ENCODE results near the gene REEP3. TPM values are rescaled to one million over a fixed set of nuclear protein-coding genes. Genes with fewer than 3 reads are reported as not detected.

Gene REEP3
- total RNA-seq, 4 donors from 2014 or later, result 23.9 to 50.1 (median 36.7) TPM

DNA sequence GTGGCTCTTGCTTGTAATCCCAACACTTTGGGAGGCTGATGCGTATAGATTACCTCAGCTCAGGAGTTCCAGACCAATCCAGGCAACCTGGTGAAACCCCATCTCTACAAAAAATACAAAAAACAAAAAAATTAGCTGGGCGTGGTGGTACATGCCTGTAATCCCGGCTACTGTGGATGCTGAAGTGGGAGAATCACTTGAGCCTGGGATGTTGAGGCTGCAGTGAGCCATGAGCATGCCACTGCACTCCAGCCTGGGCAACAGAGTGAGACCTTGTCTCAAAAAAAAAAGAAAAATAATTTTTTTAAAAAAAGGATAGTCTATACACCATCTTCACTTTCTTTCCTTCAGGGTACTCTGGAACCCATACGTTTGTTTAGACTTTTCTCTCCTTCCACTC lies 6.2 kb downstream of the REEP3 start:
- Histone ChIP-seq H3K9me3 (no peaks in the 10 kb centered on the region), H3K4me3 (no peak overlapping the region), H3K4me1 (peaks cover 12 to 30% (median 22%) of the 10 kb centered on the region in 4 donors), H3K27me3 (no peaks in the 10 kb centered on the region), H3K36me3 (no peaks in the 10 kb centered on the region), H3K27ac (no peak overlapping the region)
- intact Hi-C loops (cut with DNase I; ENCODE audit: low total_unique reads), result no loop called here
- WGBS, 2 donors (ENCODE audit: low coverage in 1 of 2), result 95 to 97% methylated on average over 4 of the region's 4 CpGs
- in situ Hi-C loops (cut with MboI; ENCODE audit: low pct_ligation_motif_present in 1 of 4, low pct_unique_long_range_greater_than_20kb in 1 of 4, low sequenced_read_pairs in 3 of 4), result no loop called here
- DNase-seq, result no peak
- TF ChIP-seq, protein P1, sequence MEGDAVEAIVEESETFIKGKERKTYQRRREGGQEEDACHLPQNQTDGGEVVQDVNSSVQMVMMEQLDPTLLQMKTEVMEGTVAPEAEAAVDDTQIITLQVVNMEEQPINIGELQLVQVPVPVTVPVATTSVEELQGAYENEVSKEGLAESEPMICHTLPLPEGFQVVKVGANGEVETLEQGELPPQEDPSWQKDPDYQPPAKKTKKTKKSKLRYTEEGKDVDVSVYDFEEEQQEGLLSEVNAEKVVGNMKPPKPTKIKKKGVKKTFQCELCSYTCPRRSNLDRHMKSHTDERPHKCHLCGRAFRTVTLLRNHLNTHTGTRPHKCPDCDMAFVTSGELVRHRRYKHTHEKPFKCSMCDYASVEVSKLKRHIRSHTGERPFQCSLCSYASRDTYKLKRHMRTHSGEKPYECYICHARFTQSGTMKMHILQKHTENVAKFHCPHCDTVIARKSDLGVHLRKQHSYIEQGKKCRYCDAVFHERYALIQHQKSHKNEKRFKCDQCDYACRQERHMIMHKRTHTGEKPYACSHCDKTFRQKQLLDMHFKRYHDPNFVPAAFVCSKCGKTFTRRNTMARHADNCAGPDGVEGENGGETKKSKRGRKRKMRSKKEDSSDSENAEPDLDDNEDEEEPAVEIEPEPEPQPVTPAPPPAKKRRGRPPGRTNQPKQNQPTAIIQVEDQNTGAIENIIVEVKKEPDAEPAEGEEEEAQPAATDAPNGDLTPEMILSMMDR (IDR thresholded peaks at IDR 0.05), result no peak
- no peak for TF ChIP-seq EP300 (IDR thresholded peaks at IDR 0.05; ENCODE audit: low read depth)
- TF ChIP-seq POLR2AphosphoS5 (IDR thresholded peaks at IDR 0.05), result no peak
- TF ChIP-seq POLR2A (IDR thresholded peaks at IDR 0.05), result no peak

DNA sequence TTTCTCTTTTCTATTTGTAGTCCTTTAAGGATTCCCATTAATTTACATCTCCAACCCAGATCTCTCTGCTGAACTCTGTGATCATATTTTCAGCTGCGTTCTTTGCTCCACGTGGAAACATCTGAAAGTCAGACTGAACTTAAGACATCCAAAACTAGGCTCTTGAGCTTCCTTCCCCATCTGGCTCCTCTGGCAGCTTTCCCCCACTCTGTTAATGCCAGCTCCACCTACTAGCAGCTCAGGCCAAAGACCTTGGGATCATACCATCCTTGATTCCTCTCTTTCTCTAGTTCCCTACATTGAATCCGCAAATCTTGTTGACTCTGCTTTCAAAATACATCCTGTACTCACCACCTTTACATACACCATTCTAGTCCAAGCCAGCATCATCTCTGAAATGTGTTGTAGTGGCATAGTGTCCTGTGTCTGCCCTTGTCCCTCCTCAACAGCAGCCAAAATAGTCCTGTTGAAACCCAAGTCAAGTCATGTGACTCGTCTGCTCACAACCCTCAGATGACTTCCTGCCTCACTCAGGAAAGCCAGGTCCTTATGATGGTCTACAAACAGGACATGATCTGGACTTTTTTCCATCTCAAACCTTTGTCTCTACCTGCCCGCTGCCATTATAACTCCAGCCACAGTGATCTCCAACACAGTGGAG lies 7.0 kb downstream of the REEP3 start:
- 89 to 93% methylated on average over 3 to 5 of the region's 5 CpGs for WGBS, 2 donors (ENCODE audit: low coverage in 1 of 2)
- Histone ChIP-seq H3K4me1 (peaks cover 6 to 22% (median 14%) of the 10 kb centered on the region in 4 donors), H3K27ac (no peak overlapping the region), H3K36me3 (no peaks in the 10 kb centered on the region), H3K9me3 (no peaks in the 10 kb centered on the region), H3K4me3 (no peak overlapping the region), H3K27me3 (no peaks in the 10 kb centered on the region)
- intact Hi-C loops (cut with DNase I; ENCODE audit: low total_unique reads) (no loop called here), in situ Hi-C loops (cut with MboI; ENCODE audit: low pct_ligation_motif_present in 1 of 4, low pct_unique_long_range_greater_than_20kb in 1 of 4, low sequenced_read_pairs in 3 of 4) (no loop called here)
- TF ChIP-seq, protein P1 (IDR thresholded peaks at IDR 0.05), result no peak
- DNase-seq, result no peak

DNA sequence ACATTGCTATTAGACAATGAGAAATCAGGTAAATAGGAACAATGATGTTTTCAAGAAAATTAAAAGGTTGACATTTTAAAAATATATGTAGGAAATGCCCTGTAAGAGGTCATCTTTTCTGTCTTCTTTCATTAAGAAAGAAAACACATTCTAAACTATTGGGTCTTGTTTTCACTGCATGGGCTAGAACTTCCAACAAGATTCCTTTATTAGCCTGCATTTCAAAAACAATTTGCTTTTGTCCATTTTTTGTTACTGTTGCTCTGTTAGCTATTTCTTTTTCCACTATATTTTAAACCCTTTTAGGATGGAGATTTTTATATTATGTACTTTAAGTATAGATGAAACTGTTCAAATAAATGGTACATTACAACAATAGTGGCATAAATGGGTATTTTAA lies 9.2 kb downstream of the REEP3 start:
- DNase-seq, result no peak
- no peaks in the 10 kb centered on the region for H3K27me3 ChIP-seq
- no peaks in the 10 kb centered on the region for H3K36me3 ChIP-seq
- peaks cover 0 to 4% (median under 1%) of the 10 kb centered on the region in 4 donors for H3K4me1 ChIP-seq
- H3K4me3 ChIP-seq, result no peak overlapping the region
- no peaks in the 10 kb centered on the region for H3K9me3 ChIP-seq
- H3K27ac ChIP-seq, result no peak overlapping the region
- in situ Hi-C loops (cut with MboI; ENCODE audit: low pct_ligation_motif_present in 1 of 4, low pct_unique_long_range_greater_than_20kb in 1 of 4, low sequenced_read_pairs in 3 of 4), result no loop called here
- no peak for TF ChIP-seq EP300 (IDR thresholded peaks at IDR 0.05; ENCODE audit: low read depth)
- no peak for TF ChIP-seq POLR2AphosphoS5 (IDR thresholded peaks at IDR 0.05)
- TF ChIP-seq, protein P1 (IDR thresholded peaks at IDR 0.05), result no peak
- TF ChIP-seq POLR2A (IDR thresholded peaks at IDR 0.05), result no peak
- intact Hi-C loops (cut with DNase I; ENCODE audit: low total_unique reads), result no loop called here

DNA sequence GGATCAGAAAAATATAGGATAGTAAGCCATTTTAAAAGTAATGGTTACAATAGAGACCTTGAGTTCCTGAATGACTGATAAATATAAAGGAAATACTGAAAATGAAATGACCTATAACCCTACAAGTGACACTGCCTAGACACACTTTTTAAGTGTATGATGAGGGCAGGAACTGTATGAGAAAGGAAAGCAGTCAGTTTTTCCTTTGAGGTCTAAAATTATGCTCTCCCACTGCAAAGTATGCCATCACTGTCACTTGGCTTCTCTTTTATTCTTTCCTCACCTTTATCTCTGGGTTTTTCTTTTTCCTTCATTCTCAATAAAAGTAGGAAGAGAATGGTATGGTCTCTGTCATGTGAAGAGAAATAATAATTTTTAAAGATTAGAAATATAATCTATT lies 13.5 kb downstream of the REEP3 start:
- TF ChIP-seq POLR2AphosphoS5 (IDR thresholded peaks at IDR 0.05) (no peak), EP300 (IDR thresholded peaks at IDR 0.05; ENCODE audit: low read depth) (no peak), POLR2A (IDR thresholded peaks at IDR 0.05) (no peak)
- TF ChIP-seq, protein P1 (IDR thresholded peaks at IDR 0.05), result no peak
- in situ Hi-C loops (cut with MboI; ENCODE audit: low pct_ligation_motif_present in 1 of 4, low pct_unique_long_range_greater_than_20kb in 1 of 4, low sequenced_read_pairs in 3 of 4), result no loop called here

More for the DNA sequence above, 13.5 kb downstream of the REEP3 start:
- no peak for DNase-seq
- H3K4me1 ChIP-seq, result no peaks in the 10 kb centered on the region
- H3K27me3 ChIP-seq, result no peaks in the 10 kb centered on the region
- H3K36me3 ChIP-seq, result no peaks in the 10 kb centered on the region
- H3K27ac ChIP-seq, result no peak overlapping the region
- no peak overlapping the region for H3K4me3 ChIP-seq
- intact Hi-C loops (cut with DNase I; ENCODE audit: low total_unique reads), result no loop called here
- no peaks in the 10 kb centered on the region for H3K9me3 ChIP-seq

Data from transverse colon (tissue), 4 donors.